ENCODE results near the gene SLC26A5.

- TF ChIP-seq POLR2AphosphoS5 (IDR thresholded peaks at IDR 0.05; ENCODE audit: low read depth, low read length) (no peak), POLR2A (IDR thresholded peaks at IDR 0.05; ENCODE audit: low read depth, low read length) (no peak)
These were observed 54.0 kb downstream of the SLC26A5 start for GRCh38 chr7:103391976-103392375.
